HepG2 (cell line): ENCODE measurements around the gene HOXA1.

Experiments used
- CEBPB ChIP-seq: IDR thresholded peaks from 2 replicates; pipeline ENCODE4 v1.6.1; 2011; ENCODE audit warnings: low read depth, low read length, improper control_type of control experiment, borderline replicate concordance
- CREB1 ChIP-seq, 2 experiments: fragments of 450-650 bp in 1 of 2; IDR thresholded peaks; 2 replicates each; pipeline ENCODE4 v1.6.1; 2016 to 2017; ENCODE audit warnings: control low read depth in 1 of 2, mild to moderate bottlenecking in 1 of 2, missing compliant biosample characterization in 1 of 2, missing genetic modification characterization in 1 of 2
- HOXA9 ChIP-seq: sonication (generic); formaldehyde crosslinking; IDR thresholded peaks from 2 replicates; pipeline ENCODE4 v1.8.1; 2022; ENCODE audit warnings: missing genetic modification reagents, mild to moderate bottlenecking, moderate library complexity, borderline replicate concordance
- KDM1A ChIP-seq: IDR thresholded peaks from 2 replicates; pipeline ENCODE4 v1.6.1; 2016; ENCODE audit warnings: missing compliant biosample characterization
- NFE2 ChIP-seq: sonication (generic); formaldehyde crosslinking; IDR thresholded peaks from 2 replicates; pipeline ENCODE4 v1.4.0; 2020; ENCODE audit warnings: missing genetic modification reagents
- POLR2AphosphoS5 ChIP-seq: IDR thresholded peaks from 2 replicates; pipeline ENCODE4 v1.6.1; 2012; ENCODE audit warnings: low read depth, low read length
- SAFB2 ChIP-seq: sonication (generic); formaldehyde crosslinking; IDR thresholded peaks from 2 replicates; pipeline ENCODE4 v1.5.1; 2020; ENCODE audit warnings: missing genetic modification reagents, low read depth, mild to moderate bottlenecking, borderline replicate concordance
- SNAPC2 ChIP-seq: sonication (generic); formaldehyde crosslinking; IDR thresholded peaks from 2 replicates; pipeline ENCODE4 v1.8.1; 2022; ENCODE audit warnings: mild to moderate bottlenecking, missing genetic modification reagents
- SOX13 ChIP-seq, 3 experiments: fragments of 450-650 bp in 1 of 3; sonication (generic) in 1 of 3; formaldehyde crosslinking in 1 of 3; IDR thresholded peaks in 2 of 3; conservative IDR thresholded peaks in 1 of 3; 2 replicates each; pipeline versions ENCODE4 v1.5.0 to v1.6.1; 2016 to 2020; ENCODE audit warnings: antibody characterized with exemption in 1 of 3, mild to moderate bottlenecking in 1 of 3, missing compliant biosample characterization in 1 of 3, missing genetic modification reagents in 1 of 3, moderate library complexity in 1 of 3
- ZFP37 ChIP-seq: sonication (generic); formaldehyde crosslinking; IDR thresholded peaks from 2 replicates; pipeline ENCODE4 v1.4.0; 2020; ENCODE audit warnings: missing genetic modification reagents, borderline replicate concordance
- ZNF18 ChIP-seq: sonication (generic); formaldehyde crosslinking; IDR thresholded peaks from 2 replicates; pipeline ENCODE4 v1.8.0; 2022; ENCODE audit warnings: mild to moderate bottlenecking, missing genetic modification reagents; ENCODE audit not compliant: insufficient replicate concordance
- TF ChIP-seq, protein P1 (sequence below): sonication (generic); formaldehyde crosslinking; IDR thresholded peaks from 2 replicates; pipeline ENCODE4 v1.4.0; 2020; ENCODE audit warnings: mild to moderate bottlenecking, missing genetic modification reagents
- TF ChIP-seq, protein P2 (sequence below): sonication (generic); formaldehyde crosslinking; IDR thresholded peaks from 2 replicates; pipeline ENCODE4 v1.9.0; 2021; ENCODE audit warnings: missing genetic modification reagents, borderline replicate concordance

GRCh38 chr7:27098578-27099451 lies 3.0 kb upstream of the HOXA1 start:
- TF ChIP-seq CEBPB (no peak), POLR2AphosphoS5 (no peak), CREB1 (IDR thresholded peaks at IDR 0.05) (no peak), CREB1 (CRISPR knock-in tag; IDR thresholded peaks at IDR 0.05) (no peak), SOX13 (IDR thresholded peaks at IDR 0.05) (no peak), SOX13 (CRISPR knock-in tag; conservative IDR thresholded peaks at IDR 0.05 in 1 of 2, IDR thresholded peaks at IDR 0.05 in 1 of 2) (no peak), SAFB2 (CRISPR knock-in tag) (no peak), KDM1A (CRISPR knock-in tag) (no peak), NFE2 (CRISPR knock-in tag) (no peak), ZFP37 (no peak), HOXA9 (CRISPR knock-in tag) (no peak), SNAPC2 (CRISPR knock-in tag) (no peak), ZNF18 (CRISPR knock-in tag) (no peak)
- TF ChIP-seq, protein P1, sequence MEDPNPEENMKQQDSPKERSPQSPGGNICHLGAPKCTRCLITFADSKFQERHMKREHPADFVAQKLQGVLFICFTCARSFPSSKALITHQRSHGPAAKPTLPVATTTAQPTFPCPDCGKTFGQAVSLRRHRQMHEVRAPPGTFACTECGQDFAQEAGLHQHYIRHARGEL (CRISPR knock-in tag), result no peak
- TF ChIP-seq, protein P2, sequence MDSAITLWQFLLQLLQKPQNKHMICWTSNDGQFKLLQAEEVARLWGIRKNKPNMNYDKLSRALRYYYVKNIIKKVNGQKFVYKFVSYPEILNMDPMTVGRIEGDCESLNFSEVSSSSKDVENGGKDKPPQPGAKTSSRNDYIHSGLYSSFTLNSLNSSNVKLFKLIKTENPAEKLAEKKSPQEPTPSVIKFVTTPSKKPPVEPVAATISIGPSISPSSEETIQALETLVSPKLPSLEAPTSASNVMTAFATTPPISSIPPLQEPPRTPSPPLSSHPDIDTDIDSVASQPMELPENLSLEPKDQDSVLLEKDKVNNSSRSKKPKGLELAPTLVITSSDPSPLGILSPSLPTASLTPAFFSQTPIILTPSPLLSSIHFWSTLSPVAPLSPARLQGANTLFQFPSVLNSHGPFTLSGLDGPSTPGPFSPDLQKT (CRISPR knock-in tag), result no peak
